Astrocyte of the cerebellum (primary cell): ENCODE measurements around the gene SLC43A2.

Source experiments
- DNase-seq: peaks from one replicate; pipeline ENCODE4 v3.0.0-alpha.2; 2011; ENCODE audit warnings: low read depth
- H3K4me3 ChIP-seq: 2 replicates; pipeline ENCODE4 v1.5.1; 2011; ENCODE audit warnings: mild to moderate bottlenecking, low read depth, low read length, moderate library complexity
- CTCF ChIP-seq: IDR thresholded peaks from 2 replicates; pipeline ENCODE4 v1.5.1; 2012; ENCODE audit warnings: low read length, low read depth, moderate library complexity, mild to moderate bottlenecking; ENCODE audit errors: missing control alignments
- in situ Hi-C: cut with HindIII; loops from 2 replicates; pipeline ENCODE4 v1.10.0; 2017; ENCODE audit warnings: low sequenced_read_pairs

Gene SLC43A2

GRCh38 chr17:1559047-1560043 lies 69.3 kb downstream of the SLC43A2 start:
- in situ Hi-C loops, result no loop called here

GRCh38 chr17:1558401-1558800 lies 70.2 kb downstream of the SLC43A2 start:
- TF ChIP-seq CTCF, result no peak
- H3K4me3 ChIP-seq, result no peak overlapping the region
- DNase-seq, result no peak
- in situ Hi-C loops, result no loop called here

More at GRCh38 chr17:1559047-1560043, 69.3 kb downstream of the SLC43A2 start:
- no peak for DNase-seq
- no peak for TF ChIP-seq CTCF
- H3K4me3 ChIP-seq, result no peak overlapping the region

GRCh38 chr17:1557355-1558095 lies 71.1 kb downstream of the SLC43A2 start:
- no peak overlapping the region for H3K4me3 ChIP-seq
- TF ChIP-seq CTCF, result no peak
- no peak for DNase-seq
- in situ Hi-C loops, result no loop called here

GRCh38 chr17:1555651-1556471 lies 72.8 kb downstream of the SLC43A2 start:
- TF ChIP-seq CTCF, result no peak
- DNase-seq, result no peak
- H3K4me3 ChIP-seq, result no peak overlapping the region
- in situ Hi-C loops, result no loop called here

- DNase-seq, result no peak
- in situ Hi-C loops, result no loop called here
- no peak overlapping the region for H3K4me3 ChIP-seq
- TF ChIP-seq CTCF, result no peak
Measured at GRCh38 chr17:1554751-1555540, 73.7 kb downstream of the SLC43A2 start.
